ENCODE measurements around the gene ZNF614. TPM values are rescaled to one million over a fixed set of nuclear protein-coding genes. Genes with fewer than 3 reads are reported as not detected.
"Not testable (repeated sequence)": the region's sequence is repeated elsewhere in the genome, so short reads cannot be mapped to it uniquely, and the experiment has no call there.

ZNF614 gene
- total RNA-seq, 1 donor from 2014 or later: 8.4 TPM

DNA sequence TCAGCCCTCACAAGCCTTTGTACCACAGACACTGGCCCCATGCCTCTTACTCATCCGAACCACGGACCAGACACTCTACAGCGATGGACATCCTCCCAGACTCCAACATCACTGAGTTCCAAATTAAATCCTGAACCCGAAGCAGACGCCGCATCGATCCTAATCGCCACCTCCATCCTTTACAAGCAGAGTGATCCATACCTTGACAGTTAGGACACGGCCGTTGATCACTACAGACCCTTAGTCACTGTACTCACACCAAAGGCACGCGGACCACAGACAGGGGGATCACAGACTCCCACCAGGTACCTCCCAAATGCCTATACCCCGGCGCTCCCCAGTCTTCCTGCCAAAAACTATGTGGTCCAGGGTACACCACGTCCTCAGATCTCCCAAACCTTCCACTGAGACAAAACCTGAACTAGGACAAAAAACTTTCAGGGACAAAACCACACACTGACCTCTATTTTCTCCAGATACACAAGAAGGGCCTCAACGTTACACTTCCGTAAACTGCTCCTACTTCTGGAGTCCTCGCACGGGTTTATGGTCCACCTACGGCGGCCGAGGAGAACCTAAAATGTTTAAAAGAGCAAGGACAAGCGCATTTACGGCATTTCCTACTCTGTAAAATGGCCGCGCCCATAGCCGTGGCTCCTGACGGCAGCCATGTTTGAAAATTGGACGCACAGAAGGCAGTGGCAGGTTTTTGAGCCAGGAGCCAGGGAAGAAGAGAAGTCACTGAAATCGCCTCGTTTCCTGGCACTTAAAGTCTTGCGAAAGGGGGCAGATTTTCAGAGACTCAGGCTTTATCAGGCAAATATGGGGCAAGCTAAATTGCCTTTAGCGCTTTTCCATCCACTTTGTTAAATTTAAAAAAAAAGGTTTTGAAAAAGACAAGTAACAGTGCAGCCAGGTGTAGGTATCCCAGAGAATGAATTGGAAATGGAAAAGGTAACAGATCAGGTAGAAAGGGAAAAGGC, 41.6 kb downstream of the ZNF614 start, which contains the start of gene ZNF350:
Gene ZNF350 (minus strand): TSS at position 532 of the 983 bp plus-strand sequence. CDS start 12,480 bp downstream, outside the sequence.
- DNase-seq (ENCODE audit: extremely low spot score, unreplicated experiment): peak; percentile 94
- peaks cover 16% of the 10 kb centered on the region for H3K4me1 Mint-ChIP-seq (ENCODE audit: unreplicated experiment)

GRCh38 chr19:51983361-51983760, 44.8 kb downstream of the ZNF614 start:
- TF ChIP-seq, protein P1, sequence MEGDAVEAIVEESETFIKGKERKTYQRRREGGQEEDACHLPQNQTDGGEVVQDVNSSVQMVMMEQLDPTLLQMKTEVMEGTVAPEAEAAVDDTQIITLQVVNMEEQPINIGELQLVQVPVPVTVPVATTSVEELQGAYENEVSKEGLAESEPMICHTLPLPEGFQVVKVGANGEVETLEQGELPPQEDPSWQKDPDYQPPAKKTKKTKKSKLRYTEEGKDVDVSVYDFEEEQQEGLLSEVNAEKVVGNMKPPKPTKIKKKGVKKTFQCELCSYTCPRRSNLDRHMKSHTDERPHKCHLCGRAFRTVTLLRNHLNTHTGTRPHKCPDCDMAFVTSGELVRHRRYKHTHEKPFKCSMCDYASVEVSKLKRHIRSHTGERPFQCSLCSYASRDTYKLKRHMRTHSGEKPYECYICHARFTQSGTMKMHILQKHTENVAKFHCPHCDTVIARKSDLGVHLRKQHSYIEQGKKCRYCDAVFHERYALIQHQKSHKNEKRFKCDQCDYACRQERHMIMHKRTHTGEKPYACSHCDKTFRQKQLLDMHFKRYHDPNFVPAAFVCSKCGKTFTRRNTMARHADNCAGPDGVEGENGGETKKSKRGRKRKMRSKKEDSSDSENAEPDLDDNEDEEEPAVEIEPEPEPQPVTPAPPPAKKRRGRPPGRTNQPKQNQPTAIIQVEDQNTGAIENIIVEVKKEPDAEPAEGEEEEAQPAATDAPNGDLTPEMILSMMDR (IDR thresholded peaks at IDR 0.05): no peak
- peaks cover 52% of the 10 kb centered on the region for H3K36me3 Mint-ChIP-seq (ENCODE audit: unreplicated experiment)
- H3K9me3 Mint-ChIP-seq (ENCODE audit: unreplicated experiment): peaks cover 34% of the 10 kb centered on the region
- no peaks in the 10 kb centered on the region for H3K27me3 Mint-ChIP-seq (ENCODE audit: unreplicated experiment)
- H3K4me1 Mint-ChIP-seq (ENCODE audit: unreplicated experiment): peaks cover 16% of the 10 kb centered on the region
- no peak overlapping the region for H3K27ac Mint-ChIP-seq (ENCODE audit: unreplicated experiment)
- no peak overlapping the region for H3K4me3 Mint-ChIP-seq (ENCODE audit: unreplicated experiment)
- DNase-seq (ENCODE audit: extremely low spot score, unreplicated experiment): no peak

More for the DNA sequence above, 41.6 kb downstream of the ZNF614 start, which contains the start of gene ZNF350:
- Mint-ChIP-seq H3K27me3 (ENCODE audit: unreplicated experiment) (no peaks in the 10 kb centered on the region), H3K9me3 (ENCODE audit: unreplicated experiment) (peaks cover 33% of the 10 kb centered on the region), H3K27ac (ENCODE audit: unreplicated experiment) (peak within 1 kb of the TSS; percentile 93), H3K36me3 (ENCODE audit: unreplicated experiment) (peaks cover 51% of the 10 kb centered on the region), H3K4me3 (ENCODE audit: unreplicated experiment) (peak within 1 kb of the TSS; percentile 91)
- TF ChIP-seq, protein P1 (IDR thresholded peaks at IDR 0.05): no peak

DNA sequence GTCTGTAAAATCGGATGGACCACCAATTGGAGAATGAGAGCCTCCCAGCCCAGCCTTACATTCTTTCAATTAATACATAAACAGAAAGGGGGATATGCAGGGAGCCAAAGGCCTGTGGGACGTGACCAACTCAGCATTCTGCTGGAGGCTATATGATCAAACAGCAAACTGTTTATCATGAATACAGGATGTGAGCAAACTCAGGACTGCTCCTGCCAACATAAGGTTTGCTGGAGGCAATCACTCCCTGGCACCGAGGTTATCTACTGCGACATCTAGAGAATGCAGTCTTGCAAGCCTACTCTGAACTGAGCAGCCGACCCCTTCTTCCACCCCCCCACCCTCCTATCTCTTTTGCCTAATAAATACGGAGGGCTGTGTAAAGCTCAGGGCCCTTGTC, 47.3 kb downstream of the ZNF614 start:
- DNase-seq (ENCODE audit: extremely low spot score, unreplicated experiment); H3K27me3 Mint-ChIP-seq (ENCODE audit: unreplicated experiment); H3K27ac Mint-ChIP-seq (ENCODE audit: unreplicated experiment); H3K4me3 Mint-ChIP-seq (ENCODE audit: unreplicated experiment); H3K4me1 Mint-ChIP-seq (ENCODE audit: unreplicated experiment): not testable (repeated sequence)
- Mint-ChIP-seq H3K9me3 (ENCODE audit: unreplicated experiment) (peaks cover 42% of the 10 kb centered on the region), H3K36me3 (ENCODE audit: unreplicated experiment) (peaks cover 56% of the 10 kb centered on the region)

GRCh38 chr19:51980116-51980736, 48.0 kb downstream of the ZNF614 start:
- DNase-seq (ENCODE audit: extremely low spot score, unreplicated experiment): no peak

DNA sequence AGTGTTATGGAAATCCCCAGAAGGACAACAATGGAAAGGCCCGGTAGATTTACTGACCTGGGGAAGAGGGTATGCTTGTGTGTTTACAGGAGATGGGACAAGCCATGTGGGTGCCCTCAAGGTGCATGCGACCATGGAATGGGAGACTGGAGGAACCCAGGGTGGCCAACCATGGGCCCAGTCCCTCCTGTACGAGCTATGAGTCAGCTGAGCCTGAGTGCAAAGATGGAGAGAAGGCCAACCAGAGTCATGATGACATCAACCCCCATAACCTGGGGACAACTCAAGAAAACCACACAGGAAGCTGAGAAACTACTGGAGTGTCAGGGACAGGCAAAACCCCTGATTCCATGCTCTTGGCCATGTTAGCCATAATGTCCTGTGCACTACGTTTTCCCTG, 49.3 kb downstream of the ZNF614 start:
- TF ChIP-seq, protein P1 (IDR thresholded peaks at IDR 0.05): no peak
- no peak overlapping the region for H3K4me3 Mint-ChIP-seq (ENCODE audit: unreplicated experiment)
- peaks cover 51% of the 10 kb centered on the region for H3K9me3 Mint-ChIP-seq (ENCODE audit: unreplicated experiment)
- no peaks in the 10 kb centered on the region for H3K4me1 Mint-ChIP-seq (ENCODE audit: unreplicated experiment)
- H3K27me3 Mint-ChIP-seq (ENCODE audit: unreplicated experiment): no peaks in the 10 kb centered on the region
- peaks cover 70% of the 10 kb centered on the region for H3K36me3 Mint-ChIP-seq (ENCODE audit: unreplicated experiment)
- no peak overlapping the region for H3K27ac Mint-ChIP-seq (ENCODE audit: unreplicated experiment)
- no peak for DNase-seq (ENCODE audit: extremely low spot score, unreplicated experiment)

More at GRCh38 chr19:51980116-51980736, 48.0 kb downstream of the ZNF614 start:
- Mint-ChIP-seq H3K27ac (ENCODE audit: unreplicated experiment) (no peak overlapping the region), H3K36me3 (ENCODE audit: unreplicated experiment) (peaks cover 58% of the 10 kb centered on the region), H3K27me3 (ENCODE audit: unreplicated experiment) (no peaks in the 10 kb centered on the region), H3K4me1 (ENCODE audit: unreplicated experiment) (peaks cover 2% of the 10 kb centered on the region), H3K4me3 (ENCODE audit: unreplicated experiment) (no peak overlapping the region), H3K9me3 (ENCODE audit: unreplicated experiment) (peaks cover 42% of the 10 kb centered on the region)
- TF ChIP-seq, protein P1 (IDR thresholded peaks at IDR 0.05): no peak

Data from osteocyte (in vitro differentiated cells).